Measurements from ENCODE around the gene MRPL1. TPM values are rescaled to one million over a fixed set of nuclear protein-coding genes. Genes with fewer than 3 reads are reported as not detected.

Gene MRPL1
- total RNA-seq, 4 donors from 2014 or later, result 17.1 to 25.6 (median 20.4) TPM

- Histone ChIP-seq H3K4me1 (no peaks in the 10 kb centered on the region), H3K36me3 (no peaks in the 10 kb centered on the region), H3K27me3 (peaks cover 11% of the 10 kb centered on the region), H3K27ac (no peak overlapping the region), H3K4me3 (no peak overlapping the region), H3K9me3 (no peaks in the 10 kb centered on the region)
- ATAC-seq, result no peak
- TF ChIP-seq EP300 (IDR thresholded peaks at IDR 0.05) (no peak), CTCF (IDR thresholded peaks at IDR 0.05) (no peak), POLR2AphosphoS5 (IDR thresholded peaks at IDR 0.05) (no peak), POLR2A (IDR thresholded peaks at IDR 0.05) (no peak)
- WGBS, 2 donors (ENCODE audit: low coverage in 1 of 2), result 75 to 89% methylated on average over 3 of the region's 3 CpGs
These were observed 16.7 kb upstream of the MRPL1 start for GRCh38 chr4:77845929-77846328.

DNA sequence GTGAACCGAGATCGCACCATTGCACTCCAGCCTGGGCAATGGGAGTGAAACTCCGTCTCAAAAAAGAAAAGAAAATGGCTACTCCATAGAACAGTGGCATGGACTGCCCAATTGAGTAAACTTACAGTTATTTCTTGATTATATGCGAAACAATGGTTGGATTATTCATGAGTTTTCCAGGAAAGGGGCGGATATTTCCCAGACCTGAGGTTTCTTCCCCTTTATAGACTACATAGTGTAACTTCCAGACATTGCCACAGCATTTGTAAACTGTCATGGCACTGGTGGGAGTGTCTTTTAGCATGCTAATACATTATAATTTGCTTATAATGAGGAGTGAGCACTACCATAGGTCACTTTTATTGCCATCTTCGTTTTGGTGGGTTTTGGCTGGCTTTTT is 14.1 kb upstream of the MRPL1 start:
- no peak for ATAC-seq
- Histone ChIP-seq H3K4me1 (no peaks in the 10 kb centered on the region), H3K27ac (no peak overlapping the region), H3K4me3 (no peak overlapping the region), H3K9me3 (no peaks in the 10 kb centered on the region), H3K36me3 (no peaks in the 10 kb centered on the region), H3K27me3 (peaks cover 11% of the 10 kb centered on the region)
- WGBS, 2 donors (ENCODE audit: low coverage in 1 of 2), result 95 to 100% methylated on average over 3 to 6 of the region's 6 CpGs
- TF ChIP-seq POLR2A (IDR thresholded peaks at IDR 0.05) (no peak), POLR2AphosphoS5 (IDR thresholded peaks at IDR 0.05) (no peak), CTCF (IDR thresholded peaks at IDR 0.05) (no peak), EP300 (IDR thresholded peaks at IDR 0.05) (no peak)

DNA sequence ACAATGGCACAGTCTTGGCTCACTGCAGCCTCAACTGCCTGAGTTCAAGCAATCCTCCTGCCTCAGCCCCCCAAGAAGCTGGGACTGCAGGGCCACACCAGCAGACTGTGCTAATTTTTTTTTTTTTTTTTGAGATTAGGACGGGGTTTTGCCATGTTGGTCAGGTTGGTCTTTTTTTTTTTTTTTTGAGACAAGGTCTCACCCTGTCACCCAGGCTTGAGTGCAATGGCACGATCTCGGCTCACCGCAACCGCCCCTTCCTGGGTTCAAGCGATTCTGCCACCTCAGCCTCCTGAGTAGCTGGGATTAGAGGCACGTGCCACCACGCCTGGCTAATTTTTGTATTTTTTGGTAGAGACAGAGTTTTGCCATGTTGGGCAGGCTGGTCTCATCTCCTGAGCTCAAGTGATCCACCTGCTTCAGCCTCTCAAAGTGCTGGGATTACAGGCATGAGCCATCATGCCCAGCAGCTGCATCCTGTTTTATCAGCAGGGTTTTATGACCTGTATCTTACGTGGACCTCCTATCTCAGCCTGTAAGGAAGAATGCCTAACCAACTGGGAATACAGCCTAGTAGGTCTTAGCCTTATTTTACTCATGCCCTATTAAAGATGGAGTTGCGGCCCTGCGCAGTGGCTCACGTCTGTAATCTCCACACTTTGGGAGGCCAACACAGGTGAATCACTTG is 13.2 kb upstream of the MRPL1 start:
- Histone ChIP-seq H3K9me3 (no peaks in the 10 kb centered on the region), H3K27ac (no peak overlapping the region), H3K4me3 (no peak overlapping the region), H3K36me3 (no peaks in the 10 kb centered on the region), H3K4me1 (no peaks in the 10 kb centered on the region), H3K27me3 (peaks cover 11% of the 10 kb centered on the region)
- 71 to 85% methylated on average over 4 to 5 of the region's 12 CpGs for WGBS, 2 donors (ENCODE audit: low coverage in 1 of 2)
- no peak for TF ChIP-seq POLR2AphosphoS5 (IDR thresholded peaks at IDR 0.05)
- TF ChIP-seq CTCF (IDR thresholded peaks at IDR 0.05), result no peak
- no peak for TF ChIP-seq EP300 (IDR thresholded peaks at IDR 0.05)
- TF ChIP-seq POLR2A (IDR thresholded peaks at IDR 0.05), result no peak
- no peak for ATAC-seq

DNA sequence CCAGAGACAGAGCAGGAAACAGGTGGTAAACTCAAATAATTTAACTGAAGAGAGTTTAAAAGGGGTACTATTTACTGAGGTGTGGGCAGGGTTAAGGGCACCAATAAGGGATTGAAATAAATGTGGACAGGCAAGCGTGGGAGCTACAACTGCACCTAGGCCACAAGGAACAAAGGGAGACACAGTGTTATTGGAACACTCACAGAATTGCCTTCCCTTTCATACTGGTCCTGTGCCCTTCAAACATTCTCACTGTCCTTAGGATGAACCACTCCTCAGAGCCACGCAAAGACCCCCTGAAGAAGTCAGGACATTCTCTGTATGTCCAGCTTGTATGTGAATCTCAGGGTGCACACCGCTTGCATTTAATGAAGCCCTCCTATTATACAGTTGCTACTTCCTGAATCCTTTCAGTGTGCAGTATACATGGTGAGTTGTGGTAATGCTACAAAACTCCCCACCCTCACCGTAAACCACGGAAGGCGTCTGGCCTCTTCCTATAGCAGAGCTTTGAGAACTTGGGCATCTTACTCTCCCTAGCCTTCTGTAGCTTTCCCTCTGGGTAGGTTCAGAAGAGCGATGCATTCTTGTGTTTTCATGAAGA is 9.6 kb upstream of the MRPL1 start:
- Histone ChIP-seq H3K4me3 (no peak overlapping the region), H3K36me3 (no peaks in the 10 kb centered on the region), H3K27ac (peak overlapping the region in 1 of 4 donors; percentile 25), H3K27me3 (peaks cover 11% of the 10 kb centered on the region), H3K9me3 (no peaks in the 10 kb centered on the region), H3K4me1 (no peaks in the 10 kb centered on the region)
- no peak for ATAC-seq
- WGBS, 2 donors (ENCODE audit: low coverage in 1 of 2), result 66 to 68% methylated on average over 7 of the region's 7 CpGs
- TF ChIP-seq POLR2A (IDR thresholded peaks at IDR 0.05) (no peak), POLR2AphosphoS5 (IDR thresholded peaks at IDR 0.05) (no peak), CTCF (IDR thresholded peaks at IDR 0.05) (no peak), EP300 (IDR thresholded peaks at IDR 0.05) (no peak)

All from gastroesophageal sphincter (tissue), 4 donors.